ENCODE measurements around the gene ACBD3.

- TF ChIP-seq RFX5 (IDR thresholded peaks at IDR 0.05; ENCODE audit: low read length) (no peak), CTCF (IDR thresholded peaks at IDR 0.05) (no peak), MAX (IDR thresholded peaks at IDR 0.05; ENCODE audit: low read depth) (no peak), FOXM1 (IDR thresholded peaks at IDR 0.05; ENCODE audit: low read depth) (no peak), EZH2phosphoT487 (IDR thresholded peaks at IDR 0.05; ENCODE audit: borderline replicate concordance, low read depth) (no peak), POLR2AphosphoS5 (IDR thresholded peaks at IDR 0.05; ENCODE audit: low read depth, low read length) (no peak), REST (IDR thresholded peaks at IDR 0.05; ENCODE audit: low read depth, low read length) (no peak), EP300 (IDR thresholded peaks at IDR 0.05; ENCODE audit: borderline replicate concordance in 1 of 2, low read depth in 1 of 2, low read length in 1 of 2) (no peak), GABPA (IDR thresholded peaks at IDR 0.05; ENCODE audit: low read depth) (no peak), TCF12 (IDR thresholded peaks at IDR 0.05) (no peak), RCOR1 (IDR thresholded peaks at IDR 0.05; ENCODE audit: low read length) (no peak)
Measured at GRCh38 chr1:226100436-226101391, 85.8 kb downstream of the ACBD3 start.
